Vagina (tissue), 2 donors: ENCODE data around the gene PIGV.

Experiments
- POLR2A ChIP-seq, 2 donors: fragments of 450-650 bp; IDR thresholded peaks; one replicate each; pipeline ENCODE4 v1.6.1; 2017; ENCODE audit warnings: antibody characterized with exemption in 2 of 2, mild to moderate bottlenecking in 2 of 2, moderate library complexity in 2 of 2
- POLR2AphosphoS5 ChIP-seq, 2 donors: sonication (generic); formaldehyde crosslinking; IDR thresholded peaks; one replicate each; pipeline ENCODE4 v1.9.0; 2017; ENCODE audit warnings: antibody characterized with exemption in 2 of 2, mild to moderate bottlenecking in 2 of 2, low read depth in 1 of 2; ENCODE audit not compliant: insufficient read depth in 1 of 2
- TF ChIP-seq, protein P1 (sequence below), 3 experiments: fragments of 450-650 bp in 2 of 3; fragments of 200-600 bp in 1 of 3; sonication (generic) in 1 of 3; IDR thresholded peaks; one replicate each; pipeline ENCODE4 v1.5.1; 2017 to 2019; ENCODE audit warnings: antibody characterized with exemption in 3 of 3, mild to moderate bottlenecking in 2 of 3, moderate library complexity in 2 of 3

DNA sequence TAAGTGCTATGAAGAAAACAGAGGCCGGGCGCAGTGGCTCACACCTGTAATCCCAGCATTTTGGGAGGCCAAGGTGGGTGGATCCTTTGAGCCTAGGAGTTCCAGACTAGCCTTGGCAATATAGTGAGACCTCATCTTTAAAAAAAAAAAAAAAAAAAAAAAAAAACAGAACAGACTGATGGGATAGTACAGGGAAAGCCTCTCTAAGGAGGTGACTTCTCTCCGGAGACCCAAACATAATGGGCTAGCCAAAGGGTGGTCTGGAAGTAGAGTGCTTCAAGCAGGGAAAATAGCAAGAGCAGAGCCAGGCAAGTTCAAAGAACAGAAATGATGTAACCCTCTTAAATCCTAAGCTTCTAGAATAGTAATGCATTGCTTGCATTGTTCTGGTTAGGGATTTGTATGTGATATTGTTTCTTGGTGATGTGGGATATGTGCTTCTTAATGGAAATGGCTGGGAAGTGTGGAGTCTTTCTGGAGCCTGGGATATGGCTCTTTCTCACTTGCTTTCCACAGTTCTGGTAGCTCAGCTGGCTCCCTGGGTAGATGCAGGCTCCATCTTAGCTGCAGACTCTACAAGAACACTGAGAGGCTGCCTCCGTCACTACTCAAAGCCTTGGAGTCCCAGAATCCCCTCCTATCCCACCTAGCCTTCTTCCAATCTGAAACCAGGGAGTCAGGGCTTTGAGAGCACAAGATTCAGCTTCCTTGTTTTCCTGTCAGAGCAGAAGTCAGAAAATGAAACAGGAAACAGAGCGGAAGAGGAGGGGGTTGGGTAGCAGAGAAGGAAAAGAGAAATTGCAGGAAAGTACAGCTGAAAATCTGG is 1.9 kb upstream of the PIGV start:
- TF ChIP-seq POLR2A (IDR thresholded peaks at IDR 0.05) (no peak), POLR2AphosphoS5 (IDR thresholded peaks at IDR 0.05; ENCODE audit: insufficient read depth in 1 of 2, low read depth in 1 of 2) (no peak)
- TF ChIP-seq, protein P1, sequence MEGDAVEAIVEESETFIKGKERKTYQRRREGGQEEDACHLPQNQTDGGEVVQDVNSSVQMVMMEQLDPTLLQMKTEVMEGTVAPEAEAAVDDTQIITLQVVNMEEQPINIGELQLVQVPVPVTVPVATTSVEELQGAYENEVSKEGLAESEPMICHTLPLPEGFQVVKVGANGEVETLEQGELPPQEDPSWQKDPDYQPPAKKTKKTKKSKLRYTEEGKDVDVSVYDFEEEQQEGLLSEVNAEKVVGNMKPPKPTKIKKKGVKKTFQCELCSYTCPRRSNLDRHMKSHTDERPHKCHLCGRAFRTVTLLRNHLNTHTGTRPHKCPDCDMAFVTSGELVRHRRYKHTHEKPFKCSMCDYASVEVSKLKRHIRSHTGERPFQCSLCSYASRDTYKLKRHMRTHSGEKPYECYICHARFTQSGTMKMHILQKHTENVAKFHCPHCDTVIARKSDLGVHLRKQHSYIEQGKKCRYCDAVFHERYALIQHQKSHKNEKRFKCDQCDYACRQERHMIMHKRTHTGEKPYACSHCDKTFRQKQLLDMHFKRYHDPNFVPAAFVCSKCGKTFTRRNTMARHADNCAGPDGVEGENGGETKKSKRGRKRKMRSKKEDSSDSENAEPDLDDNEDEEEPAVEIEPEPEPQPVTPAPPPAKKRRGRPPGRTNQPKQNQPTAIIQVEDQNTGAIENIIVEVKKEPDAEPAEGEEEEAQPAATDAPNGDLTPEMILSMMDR (IDR thresholded peaks at IDR 0.05), result no peak
